ENCODE results near the gene KCNK4.
A peak's percentile ranks its signal among the peaks of the same experiment; 100 is the strongest.

Gene KCNK4

GRCh38 chr11:64324692-64325469, 33.8 kb downstream of the KCNK4 start:
- no peak for DNase-seq (ENCODE audit: low spot score)

GRCh38 chr11:64327375-64327774, 36.3 kb downstream of the KCNK4 start:
- DNase-seq (ENCODE audit: low spot score): no peak

GRCh38 chr11:64327993-64328392, 36.9 kb downstream of the KCNK4 start:
- no peak for DNase-seq (ENCODE audit: low spot score)

GRCh38 chr11:64330888-64331287, 39.8 kb downstream of the KCNK4 start:
- no peak for DNase-seq (ENCODE audit: low spot score)

- DNase-seq (ENCODE audit: low spot score): no peak
These were observed 40.7 kb downstream of the KCNK4 start for GRCh38 chr11:64331569-64332371.

GRCh38 chr11:64333556-64333955, 42.5 kb downstream of the KCNK4 start:
- DNase-seq (ENCODE audit: low spot score): no peak

GRCh38 chr11:64334764-64335735, 43.9 kb downstream of the KCNK4 start:
- no peak for DNase-seq (ENCODE audit: low spot score)

- no peak for DNase-seq (ENCODE audit: low spot score)
These were observed 46.6 kb downstream of the KCNK4 start for GRCh38 chr11:64337538-64338249.

- DNase-seq (ENCODE audit: low spot score): no peak
These were observed 47.6 kb downstream of the KCNK4 start for GRCh38 chr11:64338716-64339115.

GRCh38 chr11:64339286-64339685, 48.2 kb downstream of the KCNK4 start:
- no peak for DNase-seq (ENCODE audit: low spot score)

GRCh38 chr11:64339754-64340408, 48.8 kb downstream of the KCNK4 start, which contains the start of gene CCDC88B:
Gene CCDC88B, plus strand, starts transcription at chr11:64340204. Its CDS starts 63 bp downstream, at chr11:64340267.
- no peak for DNase-seq (ENCODE audit: low spot score)

GRCh38 chr11:64340671-64341335, 49.7 kb downstream of the KCNK4 start:
- peak; percentile 91 for DNase-seq (ENCODE audit: low spot score)

GRCh38 chr11:64341429-64341828, 50.3 kb downstream of the KCNK4 start:
- no peak for DNase-seq (ENCODE audit: low spot score)

- DNase-seq (ENCODE audit: low spot score): peak; percentile 94
These were observed 51.0 kb downstream of the KCNK4 start for GRCh38 chr11:64341851-64342791.

- no peak for DNase-seq (ENCODE audit: low spot score)
These were observed 52.0 kb downstream of the KCNK4 start for GRCh38 chr11:64342869-64343745.

GRCh38 chr11:64343767-64344559, 52.9 kb downstream of the KCNK4 start:
- DNase-seq (ENCODE audit: low spot score): no peak

- DNase-seq (ENCODE audit: low spot score): no peak
These were observed 53.7 kb downstream of the KCNK4 start for GRCh38 chr11:64344787-64345186.

All from ecto neural progenitor cell (in vitro differentiated cells).